CD14-positive monocyte (primary cell): ENCODE results near the gene IZUMO2. TPM values are rescaled to one million over a fixed set of nuclear protein-coding genes. Genes with fewer than 3 reads are reported as not detected.

Experiments used
- DNase-seq, 3 donors: peaks; one replicate each; pipeline ENCODE4 v3.0.0-alpha.2; 2011 to 2022
- H2AFZ ChIP-seq: 2 replicates; pipeline ENCODE4 v1.6.0; 2012; ENCODE audit warnings: mild to moderate bottlenecking, low read depth, low read length, inconsistent platforms; ENCODE audit not compliant: insufficient read depth, poor library complexity, severe bottlenecking
- H3K27ac ChIP-seq, 2 donors: 1 replicate in 1 of 2; 2 replicates in 1 of 2; pipeline ENCODE4 v1.5.1; 2012 to 2013; ENCODE audit warnings: low read length in 2 of 2, control low read depth in 1 of 2, inconsistent platforms in 1 of 2, low read depth in 1 of 2, mild to moderate bottlenecking in 1 of 2
- H3K27me3 ChIP-seq, 2 donors: one replicate each; pipeline versions ENCODE4 v1.6.0 to v1.6.1; 2011 to 2013; ENCODE audit warnings: low read length in 2 of 2; ENCODE audit not compliant: control insufficient read depth in 2 of 2, insufficient read depth in 2 of 2
- H3K36me3 ChIP-seq, 2 donors: replicated peaks in 1 of 2; 1 replicate in 1 of 2; 2 replicates in 1 of 2; pipeline versions ENCODE4 v1.5.1 to v1.6.1; 2012 to 2013; ENCODE audit warnings: low read length in 2 of 2, control low read depth in 1 of 2, inconsistent platforms in 1 of 2, mild to moderate bottlenecking in 1 of 2; ENCODE audit not compliant: insufficient read depth in 2 of 2, control insufficient read depth in 1 of 2
- H3K4me1 ChIP-seq, 2 donors: 1 replicate in 1 of 2; 2 replicates in 1 of 2; pipeline versions ENCODE4 v1.5.1 to v1.6.1; 2012 to 2013; ENCODE audit warnings: low read length in 2 of 2, control low read depth in 1 of 2, inconsistent platforms in 1 of 2, mild to moderate bottlenecking in 1 of 2, moderate library complexity in 1 of 2; ENCODE audit not compliant: insufficient read depth in 2 of 2, control insufficient read depth in 1 of 2
- H3K4me2 ChIP-seq: replicated peaks from 2 replicates; pipeline ENCODE3; 2012; ENCODE audit warnings: low read length, moderate library complexity, mild to moderate bottlenecking; ENCODE audit not compliant: poor library complexity, severe bottlenecking; ENCODE audit errors: extremely low read depth
- H3K4me3 ChIP-seq, 3 experiments: fragments of 200-600 bp in 1 of 3; sonication (generic) in 1 of 3; replicated peaks in 1 of 3; 1 replicate in 2 of 3; 2 replicates in 1 of 3; pipeline ENCODE4 v1.5.1; 2011 to 2013; ENCODE audit warnings: low read length in 3 of 3, mild to moderate bottlenecking in 3 of 3, control low read depth in 2 of 3, low read depth in 2 of 3, inconsistent platforms in 1 of 3, moderate library complexity in 1 of 3
- H3K79me2 ChIP-seq: 2 replicates; pipeline ENCODE4 v1.6.0; 2012; ENCODE audit warnings: mild to moderate bottlenecking, control low read depth, inconsistent platforms, low read length, moderate library complexity; ENCODE audit not compliant: insufficient read depth
- H3K9ac ChIP-seq: 2 replicates; pipeline ENCODE4 v1.6.0; 2017; ENCODE audit warnings: low read length, mild to moderate bottlenecking; ENCODE audit not compliant: insufficient read depth, poor library complexity, severe bottlenecking
- H3K9me3 ChIP-seq, 2 donors: replicated peaks in 1 of 2; 1 replicate in 1 of 2; 2 replicates in 1 of 2; pipeline versions ENCODE4 v1.5.1 to v1.6.1; 2012 to 2013; ENCODE audit warnings: low read length in 2 of 2, control low read depth in 1 of 2; ENCODE audit not compliant: control insufficient read depth in 1 of 2, insufficient read depth in 1 of 2
- H4K20me1 ChIP-seq: 2 replicates; pipeline ENCODE4 v1.6.0; 2012; ENCODE audit warnings: mild to moderate bottlenecking, low read length, control low read depth, moderate library complexity; ENCODE audit not compliant: insufficient read depth
- H3K27ac Mint-ChIP-seq, 7 donors: one replicate each; pipeline ENCODE4 v1.8.0; 2020; ENCODE audit warnings: mild to moderate bottlenecking in 7 of 7, mixed read lengths in 7 of 7, moderate library complexity in 6 of 7, inconsistent platforms in 2 of 7
- H3K27me3 Mint-ChIP-seq, 3 donors: one replicate each; pipeline ENCODE4 v1.8.0; 2021 to 2022; ENCODE audit warnings: low read depth in 3 of 3, mild to moderate bottlenecking in 3 of 3, mixed read lengths in 3 of 3, moderate library complexity in 3 of 3, inconsistent platforms in 1 of 3
- H3K36me3 Mint-ChIP-seq, 2 donors: one replicate each; pipeline ENCODE4 v1.8.0; 2020; ENCODE audit warnings: mixed read lengths in 2 of 2, inconsistent platforms in 1 of 2, mild to moderate bottlenecking in 1 of 2
- H3K4me1 Mint-ChIP-seq: one replicate; pipeline ENCODE4 v1.8.0; 2020; ENCODE audit warnings: mild to moderate bottlenecking, mixed read lengths
- H3K4me3 Mint-ChIP-seq, 2 donors: one replicate each; pipeline ENCODE4 v1.8.0; 2020; ENCODE audit warnings: mild to moderate bottlenecking in 2 of 2, mixed read lengths in 2 of 2, moderate library complexity in 1 of 2
- H3K9me3 Mint-ChIP-seq, 7 donors: one replicate each; pipeline ENCODE4 v1.8.0; 2020 to 2022; ENCODE audit warnings: mixed read lengths in 7 of 7, mild to moderate bottlenecking in 6 of 7, moderate library complexity in 6 of 7, inconsistent platforms in 2 of 7
- WGBS: methylation state at CpG from one replicate; pipeline ENCODE4 v1.1.5; 2013; ENCODE audit warnings: missing lambda C conversion rate; ENCODE audit not compliant: insufficient coverage; 5-methylcytosine and 5-hydroxymethylcytosine counted together
- intact Hi-C, 2 donors: fragments of 100-400 bp; cut with micrococcal nuclease; formaldehyde crosslinking; loops; one replicate each; pipeline versions ENCODE4 v1.15.0 to v1.15.1; 2023
- polyA plus RNA-seq, 3 donors: library from polyadenylated mRNA; depleted of rRNA in 1 of 3; unstranded in 2 of 3; stranded (reverse) in 1 of 3; fragments of 300-500 nt in 2 of 3; fragments of >200 nt in 1 of 3; fragmentation: Illumina TruSeq in 2 of 3; gene quantifications; 1 replicate in 2 of 3; 2 replicates in 1 of 3; pipeline ENCODE4 v1.2.3, GENCODE V29; 2012 to 2021
- TF ChIP-seq, protein P1 (sequence below): fragments of 200-600 bp; IDR thresholded peaks from one replicate; pipeline ENCODE4 v1.8.0; 2022; ENCODE audit warnings: antibody characterized with exemption, mild to moderate bottlenecking

IZUMO2 gene
- polyA plus RNA-seq, 3 donors = not detected

DNA sequence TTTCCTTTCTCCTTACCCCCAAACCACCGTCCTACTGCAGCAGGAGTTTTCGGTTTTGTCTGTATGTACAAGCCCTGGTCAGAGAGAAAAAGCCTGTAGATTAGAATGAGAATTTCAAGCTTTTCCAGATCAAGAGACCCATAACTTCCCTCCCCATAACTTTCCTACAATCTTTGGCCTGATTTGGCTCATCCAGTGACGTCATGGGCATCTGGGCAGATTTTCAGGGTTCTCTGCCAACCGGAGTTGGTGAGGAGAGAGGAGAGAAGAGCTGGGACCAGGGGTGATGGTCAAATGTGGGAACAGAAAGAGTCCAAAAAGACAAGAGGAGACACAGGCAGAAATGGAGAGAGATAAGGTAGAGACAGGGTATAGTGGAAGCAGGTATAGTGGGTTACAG is 10.5 kb downstream of the IZUMO2 start:
- H3K4me1 Mint-ChIP-seq = peaks cover 6% of the 10 kb centered on the region
- Histone ChIP-seq H3K27me3 (peaks cover 4 to 20% of the 10 kb centered on the region in 2 donors), H3K9me3 (peaks cover 13% of the 10 kb centered on the region in 2 donors), H3K36me3 (no peaks in the 10 kb centered on the region), H3K79me2 (no peaks in the 10 kb centered on the region), H2AFZ (no peak overlapping the region), H3K4me3 (no peak overlapping the region), H3K27ac (no peak overlapping the region), H4K20me1 (no peaks in the 10 kb centered on the region), H3K9ac (no peak overlapping the region), H3K4me2 (no peak overlapping the region), H3K4me1 (peaks cover 6 to 7% of the 10 kb centered on the region in 2 donors)
- peaks cover 14 to 38% (median 25%) of the 10 kb centered on the region in 3 donors for H3K27me3 Mint-ChIP-seq
- WGBS = 67% methylated on average over 2 of the region's 4 CpGs
- TF ChIP-seq, protein P1, sequence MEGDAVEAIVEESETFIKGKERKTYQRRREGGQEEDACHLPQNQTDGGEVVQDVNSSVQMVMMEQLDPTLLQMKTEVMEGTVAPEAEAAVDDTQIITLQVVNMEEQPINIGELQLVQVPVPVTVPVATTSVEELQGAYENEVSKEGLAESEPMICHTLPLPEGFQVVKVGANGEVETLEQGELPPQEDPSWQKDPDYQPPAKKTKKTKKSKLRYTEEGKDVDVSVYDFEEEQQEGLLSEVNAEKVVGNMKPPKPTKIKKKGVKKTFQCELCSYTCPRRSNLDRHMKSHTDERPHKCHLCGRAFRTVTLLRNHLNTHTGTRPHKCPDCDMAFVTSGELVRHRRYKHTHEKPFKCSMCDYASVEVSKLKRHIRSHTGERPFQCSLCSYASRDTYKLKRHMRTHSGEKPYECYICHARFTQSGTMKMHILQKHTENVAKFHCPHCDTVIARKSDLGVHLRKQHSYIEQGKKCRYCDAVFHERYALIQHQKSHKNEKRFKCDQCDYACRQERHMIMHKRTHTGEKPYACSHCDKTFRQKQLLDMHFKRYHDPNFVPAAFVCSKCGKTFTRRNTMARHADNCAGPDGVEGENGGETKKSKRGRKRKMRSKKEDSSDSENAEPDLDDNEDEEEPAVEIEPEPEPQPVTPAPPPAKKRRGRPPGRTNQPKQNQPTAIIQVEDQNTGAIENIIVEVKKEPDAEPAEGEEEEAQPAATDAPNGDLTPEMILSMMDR = no peak
- intact Hi-C loops = no loop called here
- no peak overlapping the region for H3K4me3 Mint-ChIP-seq
- peaks cover 10 to 28% (median 18%) of the 10 kb centered on the region in 7 donors for H3K9me3 Mint-ChIP-seq
- H3K27ac Mint-ChIP-seq = no peak overlapping the region
- no peak for DNase-seq
- H3K36me3 Mint-ChIP-seq = peaks cover 0 to 4% of the 10 kb centered on the region in 2 donors

GRCh38 chr19:50148528-50148927 is 14.6 kb downstream of the IZUMO2 start:
- Histone ChIP-seq H3K9me3 (peaks cover 13% of the 10 kb centered on the region in 2 donors), H3K27ac (no peak overlapping the region), H3K36me3 (no peaks in the 10 kb centered on the region), H3K79me2 (no peaks in the 10 kb centered on the region), H3K4me1 (peaks cover 9 to 11% of the 10 kb centered on the region in 2 donors), H3K9ac (no peak overlapping the region), H2AFZ (no peak overlapping the region), H3K4me2 (peak overlapping the region; percentile 64), H3K27me3 (peaks cover 6 to 30% of the 10 kb centered on the region in 2 donors), H4K20me1 (no peaks in the 10 kb centered on the region), H3K4me3 (peak overlapping the region in 1 of 3 experiments; percentile 73)
- DNase-seq = no peak
- H3K36me3 Mint-ChIP-seq = peaks cover 0 to 4% of the 10 kb centered on the region in 2 donors
- H3K9me3 Mint-ChIP-seq = peaks cover 6 to 26% (median 20%) of the 10 kb centered on the region in 7 donors
- H3K4me3 Mint-ChIP-seq = peak overlapping the region in 1 of 2 donors; percentile 83
- H3K27ac Mint-ChIP-seq = no peak overlapping the region
- intact Hi-C loops = no loop called here
- peaks cover 11% of the 10 kb centered on the region for H3K4me1 Mint-ChIP-seq
- H3K27me3 Mint-ChIP-seq = peaks cover 21 to 43% (median 36%) of the 10 kb centered on the region in 3 donors
- TF ChIP-seq, protein P1 = no peak
